ENCODE results near the gene NHLRC2. TPM values are rescaled to one million over a fixed set of nuclear protein-coding genes. Genes with fewer than 3 reads are reported as not detected.
A peak's percentile ranks its signal among the peaks of the same experiment; 100 is the strongest.

The NHLRC2 gene
- total RNA-seq, 1 donor from 2014 or later = 27.2 TPM

DNA sequence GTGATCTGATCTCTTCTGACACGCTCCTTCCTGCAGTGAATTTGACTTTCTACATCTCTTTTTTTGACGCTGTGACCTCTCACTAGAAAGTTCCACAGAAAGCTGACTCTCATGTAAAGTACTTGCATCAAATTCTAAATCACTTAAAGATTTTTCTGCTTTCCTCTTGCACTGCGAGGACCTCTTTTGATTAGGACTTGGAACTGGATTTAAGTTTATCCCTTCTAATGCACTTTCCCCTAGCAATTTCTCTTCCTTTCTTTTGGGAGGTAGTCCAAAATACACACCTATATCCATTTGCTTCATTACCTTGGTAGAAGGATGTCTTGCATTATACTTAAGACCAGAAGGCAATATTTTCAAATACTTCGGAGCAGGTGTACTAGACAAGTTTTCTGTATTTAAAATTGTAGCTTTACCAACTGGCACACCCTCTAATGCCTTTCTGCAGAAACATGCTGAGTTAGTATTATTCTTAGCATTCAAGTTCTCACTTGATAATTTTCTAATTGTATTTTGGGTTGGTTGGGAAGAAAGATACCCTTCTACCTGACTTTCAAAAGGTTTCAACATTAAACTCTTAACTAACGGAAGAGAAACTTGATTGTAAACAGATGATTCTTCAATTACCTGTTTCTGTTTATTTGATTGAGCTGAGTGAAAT lies 5.2 kb upstream of the NHLRC2 start:
- H3K27ac Mint-ChIP-seq = no peak overlapping the region
- intact Hi-C loops (cut with micrococcal nuclease) = no loop called here
- H3K4me1 Mint-ChIP-seq = peaks cover 29% of the 10 kb centered on the region
- H3K36me3 Mint-ChIP-seq (ENCODE audit: low read depth) = peaks cover 39% of the 10 kb centered on the region
- no peaks in the 10 kb centered on the region for H3K27me3 Mint-ChIP-seq
- no peaks in the 10 kb centered on the region for H3K9me3 Mint-ChIP-seq
- no peak overlapping the region for H3K4me3 Mint-ChIP-seq
- DNase-seq = no peak

DNA sequence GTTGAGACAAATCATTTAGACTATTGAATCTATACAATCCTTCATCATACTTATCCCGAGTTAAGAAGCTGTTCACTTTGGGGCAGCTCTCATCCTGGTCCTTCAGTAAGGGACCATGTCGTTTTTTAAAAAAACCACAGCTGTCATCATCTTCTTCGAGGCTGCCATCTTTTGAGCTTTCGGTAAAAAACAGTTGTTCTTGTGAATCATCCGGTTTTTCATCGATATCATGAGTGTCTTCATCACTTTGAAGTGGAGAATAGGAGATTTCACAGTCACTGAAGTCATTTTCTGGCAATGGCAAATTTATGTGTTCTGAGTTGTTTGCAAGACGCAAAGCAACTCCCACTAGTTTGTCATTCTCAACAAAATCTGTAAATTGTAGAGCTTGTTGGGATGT lies 4.5 kb upstream of the NHLRC2 start:
- H3K27me3 Mint-ChIP-seq = no peaks in the 10 kb centered on the region
- intact Hi-C loops (cut with micrococcal nuclease) = loop anchor here (5.0 to 10.0 kb wide), 5 partner anchors 195 to 1665 kb away; partner anchors contain the start of genes ADRB1 and GPAM
- H3K9me3 Mint-ChIP-seq = no peaks in the 10 kb centered on the region
- peak overlapping the region; percentile 40 for H3K27ac Mint-ChIP-seq
- peak overlapping the region; percentile 28 for H3K4me3 Mint-ChIP-seq
- DNase-seq = no peak
- H3K36me3 Mint-ChIP-seq (ENCODE audit: low read depth) = peaks cover 34% of the 10 kb centered on the region
- peaks cover 29% of the 10 kb centered on the region for H3K4me1 Mint-ChIP-seq

DNA sequence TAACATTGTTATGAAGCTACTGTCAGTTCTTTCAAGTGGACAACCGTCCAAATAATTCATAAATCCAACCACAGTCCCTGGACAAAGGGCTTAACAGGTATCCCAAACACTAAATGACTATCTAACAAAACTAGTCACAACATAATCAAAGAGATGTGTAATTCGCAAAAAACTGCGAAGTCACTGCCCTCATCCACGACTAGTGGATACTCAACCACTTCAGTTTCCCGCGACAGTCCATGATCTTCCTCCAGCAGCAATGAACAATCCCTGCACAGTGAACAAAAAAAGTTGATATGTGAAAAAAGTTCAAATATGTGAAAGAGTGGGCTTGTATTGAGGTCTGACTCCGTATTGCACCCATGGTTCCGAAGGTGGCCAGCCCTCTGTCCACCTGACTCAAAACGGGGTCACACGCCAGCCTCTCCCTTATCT lies 866 bp upstream of the NHLRC2 start:
- no peaks in the 10 kb centered on the region for H3K9me3 Mint-ChIP-seq
- H3K27me3 Mint-ChIP-seq = no peaks in the 10 kb centered on the region
- peak overlapping the region; percentile 98 for H3K4me3 Mint-ChIP-seq
- H3K36me3 Mint-ChIP-seq (ENCODE audit: low read depth) = peaks cover 17% of the 10 kb centered on the region
- peaks cover 37% of the 10 kb centered on the region for H3K4me1 Mint-ChIP-seq
- H3K27ac Mint-ChIP-seq = peak overlapping the region; percentile 95
- no peak for DNase-seq
- intact Hi-C loops (cut with micrococcal nuclease) = loop anchor here (1.0 to 10.0 kb wide), 7 partner anchors 174 to 1669 kb away; partner anchors contain the start of genes ADRB1, CASP7, CCDC186 and GPAM

- Mint-ChIP-seq H3K27me3 (no peaks in the 10 kb centered on the region), H3K4me3 (peak overlapping the region; percentile 98), H3K4me1 (peaks cover 35% of the 10 kb centered on the region), H3K27ac (peak overlapping the region; percentile 95), H3K36me3 (ENCODE audit: low read depth) (peaks cover 14% of the 10 kb centered on the region), H3K9me3 (no peaks in the 10 kb centered on the region)
- peak; percentile 85 for DNase-seq
- intact Hi-C loops (cut with micrococcal nuclease) = loop anchor here (1.0 to 10.0 kb wide), 7 partner anchors 176 to 1670 kb away; partner anchors contain the start of genes ADRB1, CASP7, CCDC186 and GPAM
Measured at GRCh38 chr10:113854761-113855588, 514 bp downstream of the NHLRC2 start.

GRCh38 chr10:113856563-113856962 lies 2.1 kb downstream of the NHLRC2 start:
- Mint-ChIP-seq H3K4me3 (peak overlapping the region; percentile 98), H3K36me3 (ENCODE audit: low read depth) (peaks cover 25% of the 10 kb centered on the region), H3K4me1 (peaks cover 32% of the 10 kb centered on the region), H3K27ac (no peak overlapping the region), H3K9me3 (peaks cover 5% of the 10 kb centered on the region), H3K27me3 (no peaks in the 10 kb centered on the region)
- DNase-seq = no peak
- intact Hi-C loops (cut with micrococcal nuclease) = loop anchor here (10.0 kb wide), 3 partner anchors 188 to 1672 kb away; partner anchors contain the start of genes ADRB1 and GPAM

DNA sequence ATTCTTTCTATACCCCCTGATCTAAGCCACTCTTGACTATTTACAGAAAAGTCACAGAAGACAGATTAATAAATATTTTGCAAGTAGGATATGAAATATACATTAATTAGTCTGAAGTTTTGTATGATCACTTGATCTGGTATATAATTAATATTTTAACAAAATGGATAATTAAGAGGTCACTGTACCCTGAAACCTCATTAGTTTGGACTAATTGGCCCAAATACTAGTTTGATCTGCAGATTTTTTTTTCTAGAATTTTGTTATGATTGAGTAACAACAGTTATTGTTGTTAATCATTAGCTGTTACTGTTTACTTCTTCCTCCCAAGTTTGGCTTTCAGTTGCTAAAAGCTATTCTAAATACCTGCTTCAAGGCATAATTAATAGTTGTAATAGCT lies 2.7 kb downstream of the NHLRC2 start:
- intact Hi-C loops (cut with micrococcal nuclease) = loop anchor here (10.0 kb wide), 3 partner anchors 188 to 1672 kb away; partner anchors contain the start of genes ADRB1 and GPAM
- H3K27me3 Mint-ChIP-seq = no peaks in the 10 kb centered on the region
- no peak for DNase-seq
- H3K4me1 Mint-ChIP-seq = peaks cover 31% of the 10 kb centered on the region
- peaks cover 26% of the 10 kb centered on the region for H3K36me3 Mint-ChIP-seq (ENCODE audit: low read depth)
- H3K9me3 Mint-ChIP-seq = peaks cover 5% of the 10 kb centered on the region
- no peak overlapping the region for H3K4me3 Mint-ChIP-seq
- H3K27ac Mint-ChIP-seq = no peak overlapping the region

DNA sequence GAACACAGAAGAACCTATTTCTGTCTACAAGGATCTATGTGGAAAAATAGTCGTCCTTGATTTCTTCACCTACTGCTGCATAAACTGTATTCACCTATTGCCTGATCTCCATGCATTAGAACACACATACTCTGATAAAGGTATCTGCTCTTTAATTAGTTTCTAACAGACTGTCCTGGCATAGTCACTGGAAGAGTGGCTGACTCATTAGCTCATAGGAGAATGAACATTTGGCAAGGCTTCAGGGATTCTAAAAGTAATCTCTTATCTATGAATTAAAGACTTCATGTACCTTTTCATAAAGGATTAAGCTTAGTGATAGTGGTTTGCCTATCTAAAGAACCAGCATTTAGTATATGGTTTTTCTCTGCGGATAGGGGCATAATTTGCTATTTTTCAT lies 4.1 kb downstream of the NHLRC2 start:
- intact Hi-C loops (cut with micrococcal nuclease) = loop anchor here (10.0 kb wide), 3 partner anchors 186 to 1674 kb away; partner anchors contain the start of genes ADRB1 and GPAM
- H3K27me3 Mint-ChIP-seq = no peaks in the 10 kb centered on the region
- H3K9me3 Mint-ChIP-seq = peaks cover 5% of the 10 kb centered on the region
- H3K27ac Mint-ChIP-seq = no peak overlapping the region
- H3K36me3 Mint-ChIP-seq (ENCODE audit: low read depth) = peaks cover 34% of the 10 kb centered on the region
- peaks cover 24% of the 10 kb centered on the region for H3K4me1 Mint-ChIP-seq
- no peak for DNase-seq
- no peak overlapping the region for H3K4me3 Mint-ChIP-seq

GRCh38 chr10:113859261-113859660 lies 4.8 kb downstream of the NHLRC2 start:
- Mint-ChIP-seq H3K9me3 (peaks cover 5% of the 10 kb centered on the region), H3K27me3 (no peaks in the 10 kb centered on the region), H3K4me1 (peaks cover 21% of the 10 kb centered on the region), H3K27ac (no peak overlapping the region), H3K36me3 (ENCODE audit: low read depth) (peaks cover 40% of the 10 kb centered on the region), H3K4me3 (no peak overlapping the region)
- intact Hi-C loops (cut with micrococcal nuclease) = loop anchor here (10.0 kb wide), 3 partner anchors 186 to 1674 kb away; partner anchors contain the start of genes ADRB1 and GPAM
- DNase-seq = no peak

GRCh38 chr10:113865901-113866300 lies 11.4 kb downstream of the NHLRC2 start:
- Mint-ChIP-seq H3K4me1 (peaks cover 8% of the 10 kb centered on the region), H3K27me3 (no peaks in the 10 kb centered on the region), H3K9me3 (peaks cover 3% of the 10 kb centered on the region), H3K27ac (no peak overlapping the region), H3K4me3 (no peak overlapping the region), H3K36me3 (ENCODE audit: low read depth) (peaks cover 37% of the 10 kb centered on the region)
- DNase-seq = no peak
- intact Hi-C loops (cut with micrococcal nuclease) = no loop called here

- Mint-ChIP-seq H3K9me3 (no peaks in the 10 kb centered on the region), H3K4me1 (peaks cover 7% of the 10 kb centered on the region), H3K36me3 (ENCODE audit: low read depth) (peaks cover 33% of the 10 kb centered on the region), H3K4me3 (no peak overlapping the region), H3K27ac (no peak overlapping the region), H3K27me3 (no peaks in the 10 kb centered on the region)
- intact Hi-C loops (cut with micrococcal nuclease) = no loop called here
- DNase-seq = no peak
Measured at GRCh38 chr10:113866551-113867394, 12.3 kb downstream of the NHLRC2 start.

- DNase-seq = no peak
- intact Hi-C loops (cut with micrococcal nuclease) = no loop called here
Measured at GRCh38 chr10:113867904-113868303, 13.4 kb downstream of the NHLRC2 start.

DNA sequence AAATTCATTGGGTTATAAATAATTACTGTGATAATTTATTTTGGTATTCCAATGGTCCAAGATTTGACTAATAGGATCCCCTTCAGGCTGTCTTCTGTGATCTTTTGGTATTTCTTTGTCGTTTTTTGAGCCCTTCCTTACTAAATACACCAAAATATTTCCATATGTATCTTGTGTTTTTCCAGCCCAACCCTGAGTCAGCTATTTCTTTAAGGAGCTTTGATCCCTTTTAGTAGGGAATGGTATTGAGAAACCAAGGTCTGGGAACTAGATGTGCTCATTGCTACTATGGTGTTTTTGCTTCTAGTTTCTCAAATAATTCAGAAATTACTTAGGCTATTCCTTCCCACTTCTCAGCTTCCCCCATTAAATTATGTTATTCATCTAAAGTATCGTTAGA lies 15.3 kb downstream of the NHLRC2 start:
- Mint-ChIP-seq H3K27ac (no peak overlapping the region), H3K4me3 (no peak overlapping the region), H3K4me1 (peaks cover 7% of the 10 kb centered on the region), H3K36me3 (ENCODE audit: low read depth) (peaks cover 30% of the 10 kb centered on the region), H3K9me3 (no peaks in the 10 kb centered on the region), H3K27me3 (no peaks in the 10 kb centered on the region)
- intact Hi-C loops (cut with micrococcal nuclease) = no loop called here
- no peak for DNase-seq

More at GRCh38 chr10:113867904-113868303, 13.4 kb downstream of the NHLRC2 start:
- Mint-ChIP-seq H3K4me1 (peaks cover 7% of the 10 kb centered on the region), H3K27ac (no peak overlapping the region), H3K27me3 (no peaks in the 10 kb centered on the region), H3K9me3 (no peaks in the 10 kb centered on the region), H3K4me3 (no peak overlapping the region), H3K36me3 (ENCODE audit: low read depth) (peaks cover 36% of the 10 kb centered on the region)
